Keratinocyte (primary cell): Measurements from ENCODE around the gene COMMD7.

Experiments used
- CTCF ChIP-seq, 3 experiments: IDR thresholded peaks in 1 of 3; conservative IDR thresholded peaks in 1 of 3; optimal IDR thresholded peaks in 1 of 3; 2 replicates in 2 of 3; 3 replicates in 1 of 3; pipeline versions ENCODE3 to v1.5.1; 2011; ENCODE audit warnings: low read length in 3 of 3, mild to moderate bottlenecking in 3 of 3, moderate library complexity in 2 of 3, control low read depth in 1 of 3, inconsistent platforms in 1 of 3; ENCODE audit not compliant: insufficient read depth in 2 of 3; ENCODE audit errors: extremely low read depth in 1 of 3
- EZH2 ChIP-seq: IDR thresholded peaks from one replicate; pipeline ENCODE4 v1.6.1; 2012; ENCODE audit warnings: inconsistent platforms, mild to moderate bottlenecking, low read length, moderate library complexity

DNA sequence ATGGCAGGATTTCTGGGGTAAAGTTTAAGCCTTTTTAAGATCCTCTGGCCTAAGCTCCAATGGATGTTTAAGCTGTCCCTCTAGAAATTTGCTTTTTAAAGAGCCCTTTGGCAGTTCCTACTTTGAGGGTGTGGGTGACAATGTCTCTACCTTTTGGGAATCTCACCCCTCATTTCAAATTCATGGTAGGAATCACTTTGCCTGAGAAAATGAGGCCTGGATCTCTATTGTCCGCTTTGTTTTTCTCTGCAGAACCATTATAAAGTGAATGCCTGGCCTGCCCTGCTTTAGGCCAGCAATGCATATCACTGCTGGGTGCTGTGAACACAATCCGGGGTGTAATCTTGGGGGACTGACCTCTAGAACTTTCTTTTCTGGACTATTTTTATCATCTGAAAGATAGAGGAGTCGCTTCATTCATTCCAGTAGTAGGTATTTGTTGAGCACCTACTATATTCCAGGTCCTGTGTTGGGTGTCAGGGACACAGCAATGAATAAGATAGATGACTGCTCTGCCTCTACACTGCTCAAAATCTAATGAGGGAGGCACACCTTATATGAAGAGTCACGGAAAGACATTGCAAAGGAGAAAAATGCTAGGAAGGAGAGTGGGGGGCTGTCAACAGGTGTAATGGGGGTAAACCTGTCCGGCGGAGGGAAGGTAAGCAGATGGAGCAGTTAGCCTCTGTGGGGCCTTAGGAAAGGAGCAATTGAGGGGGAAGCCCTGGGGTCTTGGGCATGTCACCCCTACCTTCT is 8.6 kb upstream of the COMMD7 start:
- TF ChIP-seq CTCF (optimal IDR thresholded peaks at IDR 0.05 in 1 of 3, IDR thresholded peaks at IDR 0.05 in 1 of 3, conservative IDR thresholded peaks at IDR 0.05 in 1 of 3; ENCODE audit: extremely low read depth in 1 of 3, insufficient read depth in 2 of 3, low read length in 3 of 3) (no peak), EZH2 (no peak)
